HG03025 (cell line): ENCODE measurements around the gene SLC9C2.
"Not testable (repeated sequence)": the region's sequence is repeated elsewhere in the genome, so short reads cannot be mapped to it uniquely, and the experiment has no call there.

Experiments
- ATAC-seq: cut with Tn5 transposase; IDR thresholded peaks from one replicate; pipeline ENCODE4 v1.9.1; 2021; ENCODE audit warnings: mild to moderate bottlenecking, moderate library complexity; ENCODE audit not compliant: unreplicated experiment, low FRiP score

Gene SLC9C2

GRCh38 chr1:173493125-173493524, 109.7 kb downstream of the SLC9C2 start:
- ATAC-seq, result not testable (repeated sequence)

GRCh38 chr1:173491508-173491907, 111.4 kb downstream of the SLC9C2 start:
- no peak for ATAC-seq

GRCh38 chr1:173489929-173490328, 112.9 kb downstream of the SLC9C2 start:
- no peak for ATAC-seq

DNA sequence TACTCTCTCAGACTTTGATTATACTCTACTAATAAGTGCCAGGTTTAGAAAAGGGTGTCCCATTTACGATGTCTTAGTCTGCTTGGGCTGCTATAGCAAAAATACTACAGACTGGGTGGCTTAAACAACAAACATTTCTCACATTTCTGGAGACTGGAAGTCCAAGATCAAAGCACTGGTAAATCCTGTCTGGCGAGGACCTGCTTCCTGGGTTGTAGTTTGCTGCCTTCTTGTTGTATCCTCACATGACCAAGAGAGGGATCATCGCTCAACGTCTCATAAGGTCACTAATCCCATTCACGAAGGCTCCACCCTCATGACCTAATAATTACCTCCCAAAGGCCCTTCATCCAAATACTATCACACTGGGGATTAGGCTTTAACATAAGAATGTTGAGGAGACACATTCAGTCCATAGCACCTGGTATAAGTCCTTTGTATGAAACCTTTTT, 113.7 kb downstream of the SLC9C2 start:
- no peak for ATAC-seq

GRCh38 chr1:173488001-173488400, 114.9 kb downstream of the SLC9C2 start:
- ATAC-seq, result no peak

GRCh38 chr1:173485401-173485800, 117.5 kb downstream of the SLC9C2 start:
- no peak for ATAC-seq

GRCh38 chr1:173484276-173484675, 118.6 kb downstream of the SLC9C2 start:
- ATAC-seq, result no peak

DNA sequence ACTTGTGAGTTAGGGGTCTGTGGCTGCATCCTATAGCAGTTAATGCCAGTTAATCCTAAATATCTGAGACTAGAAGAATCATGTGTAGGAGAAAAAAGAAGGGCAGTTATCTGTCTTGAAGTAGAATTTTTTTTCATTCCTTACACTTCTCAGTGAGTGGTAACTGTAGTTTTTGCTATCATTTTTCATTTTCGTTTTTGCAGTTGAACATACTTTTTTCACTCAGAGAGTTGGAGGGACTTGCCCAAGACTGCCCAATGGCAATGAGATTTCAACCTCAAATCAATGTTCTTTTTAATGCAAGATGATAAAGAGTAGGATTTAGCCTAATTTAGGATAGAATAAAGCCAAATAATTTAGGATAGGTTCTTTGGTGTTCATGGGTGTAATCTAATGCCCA, 120.2 kb downstream of the SLC9C2 start:
- ATAC-seq, result no peak

DNA sequence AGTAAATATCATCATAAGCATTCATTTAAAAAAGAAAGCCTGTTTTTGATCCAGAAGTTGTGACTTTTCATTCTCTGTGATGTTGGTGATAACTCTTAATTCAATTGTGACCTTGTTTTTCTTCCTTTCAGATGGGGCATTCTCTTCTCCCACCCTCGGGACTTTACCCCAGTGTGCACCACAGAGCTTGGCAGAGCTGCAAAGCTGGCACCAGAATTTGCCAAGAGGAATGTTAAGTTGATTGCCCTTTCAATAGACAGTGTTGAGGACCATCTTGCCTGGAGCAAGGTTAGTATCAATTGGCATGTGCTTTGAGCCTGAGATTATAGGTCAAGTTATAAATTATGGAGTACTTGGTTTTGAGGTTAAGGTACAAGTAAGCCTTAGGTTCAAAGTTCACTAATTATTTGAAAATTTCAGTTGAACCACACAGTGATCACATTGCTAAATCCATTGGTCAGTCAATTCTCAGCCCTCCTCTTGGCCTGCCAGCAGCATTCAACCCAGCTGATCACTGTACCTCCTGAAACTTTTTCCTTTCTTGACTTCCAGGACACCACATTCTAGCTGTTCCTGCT, 121.6 kb downstream of the SLC9C2 start:
- no peak for ATAC-seq

DNA sequence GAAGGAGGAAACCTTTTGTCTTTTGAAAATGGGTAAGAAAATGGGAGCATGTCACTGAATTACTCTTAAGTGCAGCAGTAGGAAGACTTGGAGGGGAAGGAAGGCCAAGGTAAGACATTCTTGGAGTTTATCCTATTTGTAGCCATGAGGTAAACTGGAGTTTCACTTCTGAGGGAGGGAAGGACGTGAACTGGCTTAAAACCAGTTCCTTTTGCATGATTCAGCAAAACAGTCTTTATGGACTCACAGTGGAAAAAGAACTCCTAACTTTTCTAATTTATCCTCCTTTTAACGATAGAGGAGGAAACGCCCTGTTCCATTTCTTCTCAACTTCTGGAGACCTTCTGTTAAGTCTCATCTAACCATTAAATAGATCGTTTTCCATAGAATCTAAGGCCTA, 123.2 kb downstream of the SLC9C2 start:
- no peak for ATAC-seq

DNA sequence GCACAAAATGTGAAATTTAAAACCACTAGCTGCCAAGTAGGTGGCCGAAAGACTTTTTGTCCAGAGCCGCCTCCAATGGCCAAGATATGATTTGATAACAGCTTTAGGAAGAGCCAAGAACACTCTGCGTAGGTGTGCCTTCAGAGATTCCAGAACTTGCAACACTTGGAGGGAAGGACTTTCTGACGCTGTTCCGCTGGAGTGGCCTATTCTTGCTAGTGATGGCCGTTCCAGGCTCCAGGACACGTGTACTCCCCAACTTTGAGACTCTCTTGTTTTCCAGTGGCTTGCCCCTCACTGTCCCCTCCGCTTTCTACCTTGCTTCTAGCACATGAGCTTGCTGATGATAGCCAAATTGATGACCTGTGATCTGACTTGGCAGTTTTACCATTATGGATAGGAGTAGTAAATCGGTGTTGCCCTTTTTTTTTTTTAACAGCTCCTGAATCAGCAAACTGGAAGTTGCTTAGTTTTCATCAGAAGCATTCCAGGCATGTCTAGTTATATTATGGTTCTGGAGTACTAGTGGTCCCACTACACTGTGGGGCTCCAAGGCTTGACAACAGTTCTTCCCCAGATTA, 124.7 kb downstream of the SLC9C2 start:
- no peak for ATAC-seq

- peak; percentile 50 for ATAC-seq
Measured at GRCh38 chr1:173477286-173478093, 125.4 kb downstream of the SLC9C2 start, which contains the start of gene PRDX6. Gene PRDX6 (plus strand): TSS chr1:173477335. CDS start chr1:173477398, 63 bp downstream.

GRCh38 chr1:173476665-173477285, 126.1 kb downstream of the SLC9C2 start:
- ATAC-seq, result peak; percentile 95

DNA sequence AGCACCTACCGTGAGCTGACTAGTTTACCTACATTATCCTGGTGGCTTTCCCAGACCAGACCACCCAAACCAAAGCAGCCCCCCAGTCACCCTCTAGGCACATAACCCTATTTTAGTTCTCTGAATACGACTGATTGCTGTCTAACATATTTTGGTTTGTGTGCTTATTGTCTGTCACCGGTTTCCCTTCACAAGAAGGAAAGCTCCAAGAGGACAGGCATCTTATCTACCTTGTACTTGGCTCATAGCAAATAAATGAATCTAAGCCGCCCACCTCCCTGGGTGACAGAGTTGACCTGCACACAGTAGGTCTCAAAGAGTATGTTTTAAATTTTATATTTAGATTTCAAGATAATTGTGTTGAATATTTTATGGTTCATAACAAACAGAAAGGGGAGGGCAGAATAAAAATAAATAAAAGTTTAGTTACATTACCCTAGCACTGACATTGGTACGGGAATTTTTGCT, 126.6 kb downstream of the SLC9C2 start:
- no peak for ATAC-seq

DNA sequence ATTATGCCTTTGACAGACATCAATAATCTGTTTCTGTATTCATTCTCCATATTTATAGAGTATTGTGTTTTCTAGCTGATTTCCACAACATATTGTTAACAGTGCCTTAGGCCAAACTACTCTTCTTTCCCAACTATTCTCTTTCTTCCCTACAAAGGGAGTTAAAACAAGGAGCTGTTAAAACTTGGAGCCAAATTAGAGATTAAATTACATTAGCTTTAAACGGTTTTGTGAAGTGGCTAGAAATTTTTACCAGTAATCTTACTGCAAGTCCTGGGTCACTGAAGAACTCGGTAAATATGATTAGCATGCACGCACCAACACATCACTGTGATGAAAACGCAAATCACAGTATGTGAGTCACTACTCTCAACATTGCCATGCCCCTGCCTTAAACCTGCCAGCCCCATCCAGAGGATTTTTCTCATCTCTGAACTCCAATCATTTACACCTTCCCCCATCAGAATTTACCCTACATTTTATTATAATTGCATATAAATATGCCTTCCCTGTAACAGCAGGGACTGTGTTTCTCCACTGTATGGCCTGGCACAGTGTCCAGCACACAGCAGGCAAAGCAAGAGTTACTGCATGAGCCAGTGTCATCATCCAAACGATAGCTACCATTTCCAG, 127.2 kb downstream of the SLC9C2 start:
- no peak for ATAC-seq

- not testable (repeated sequence) for ATAC-seq
Measured at GRCh38 chr1:173474780-173475421, 128.0 kb downstream of the SLC9C2 start.

DNA sequence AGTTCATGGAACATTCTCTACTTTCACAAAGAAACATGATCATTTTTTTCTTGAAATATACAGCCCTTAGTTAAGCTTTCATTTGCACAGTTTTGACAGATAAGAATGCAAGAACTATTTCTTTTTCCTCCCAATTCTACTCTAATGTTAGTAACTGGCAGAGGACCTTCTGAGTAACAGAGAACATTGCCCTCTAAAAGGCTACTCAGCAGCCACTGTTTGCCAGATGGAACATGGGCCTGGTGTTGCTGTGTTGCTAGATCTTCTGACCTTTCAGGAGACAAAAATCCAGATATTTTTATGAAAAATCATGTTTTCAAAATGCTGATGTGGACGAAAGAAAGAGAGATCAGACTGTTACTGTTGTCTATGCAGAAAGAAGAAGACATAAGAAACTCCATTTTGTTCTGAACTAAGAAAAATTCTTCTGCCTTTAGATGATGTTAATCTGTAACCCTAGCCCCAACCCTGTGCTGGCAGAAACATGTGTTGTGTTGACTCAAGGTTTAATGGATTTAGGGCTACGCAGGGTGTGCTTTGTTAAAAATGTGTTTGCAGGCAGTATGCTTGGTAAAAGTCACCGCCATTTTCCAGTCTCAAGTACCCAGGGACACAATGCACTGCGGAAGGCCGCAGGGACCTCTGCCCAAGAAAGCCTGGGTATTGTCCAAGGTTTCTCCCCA, 128.6 kb downstream of the SLC9C2 start:
- ATAC-seq, result no peak

GRCh38 chr1:173473599-173474011, 129.3 kb downstream of the SLC9C2 start:
- no peak for ATAC-seq

DNA sequence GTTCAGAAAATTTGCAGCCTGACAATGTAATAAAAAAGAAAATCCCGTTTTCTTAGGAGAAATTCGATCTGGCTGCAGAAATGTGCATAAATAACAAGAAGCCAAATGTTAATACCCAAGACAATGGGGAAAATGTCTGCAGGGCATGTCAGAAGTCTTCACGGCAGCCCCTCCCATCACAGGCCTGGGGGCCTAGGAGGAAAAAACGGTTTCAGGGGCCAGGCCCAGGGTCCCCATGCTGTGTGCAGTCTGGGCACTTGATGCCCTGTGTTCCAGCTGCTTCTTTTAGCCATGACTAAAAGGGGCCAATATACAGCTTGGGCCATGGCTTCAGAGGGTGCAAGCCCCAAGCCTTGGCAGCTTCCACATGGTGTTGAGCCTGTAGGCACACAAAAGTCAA, 132.3 kb downstream of the SLC9C2 start:
- no peak for ATAC-seq
